Activated naive CD4-positive, alpha-beta T cell treated with anti-CD3 and anti-CD28 coated beads for 36 hours (primary cell): ENCODE measurements around the gene C3AR1. TPM values are rescaled to one million over a fixed set of nuclear protein-coding genes. Genes with fewer than 3 reads are reported as not detected.
"Not testable (repeated sequence)": the region's sequence is repeated elsewhere in the genome, so short reads cannot be mapped to it uniquely, and the experiment has no call there.

Experiments
- CTCF ChIA-PET: fragments of 350-600 bp; sonication (Branson Sonifier 250); formaldehyde crosslinking; loops from one replicate; lab custom pipeline; 2021; ENCODE audit warnings: antibody characterized with exemption; lab: Charles Lee
- DNase-seq: peaks from one replicate; pipeline ENCODE4 v3.0.0-alpha.2; 2020
- H3K27ac Mint-ChIP-seq: one replicate; pipeline ENCODE4 v1.8.0; 2021; ENCODE audit warnings: mild to moderate bottlenecking, mixed read lengths
- H3K27me3 Mint-ChIP-seq: one replicate; pipeline ENCODE4 v1.8.0; 2021; ENCODE audit warnings: low read depth, mixed read lengths
- H3K36me3 Mint-ChIP-seq: one replicate; pipeline ENCODE4 v1.8.0; 2021; ENCODE audit warnings: low read depth, mixed read lengths
- H3K4me1 Mint-ChIP-seq: one replicate; pipeline ENCODE4 v1.8.0; 2021; ENCODE audit warnings: low read depth, mixed read lengths
- H3K4me3 Mint-ChIP-seq: one replicate; pipeline ENCODE4 v1.8.0; 2021; ENCODE audit warnings: mild to moderate bottlenecking, moderate library complexity, mixed read lengths
- H3K9me3 Mint-ChIP-seq: one replicate; pipeline ENCODE4 v1.8.0; 2021; ENCODE audit warnings: mixed read lengths
- intact Hi-C: fragments of 100-400 bp; cut with micrococcal nuclease; formaldehyde crosslinking; loops from one replicate; pipeline ENCODE4 v1.15.1; 2023
- total RNA-seq, 2 experiments: library from RNA; stranded (reverse); gene quantifications; one replicate each; pipeline ENCODE4 v1.2.3, GENCODE V29; 2021

The C3AR1 gene
- total RNA-seq, 2 experiments from 2014 or later: 0.21 to 0.25 TPM

GRCh38 chr12:8036346-8036745, 29.8 kb downstream of the C3AR1 start:
- intact Hi-C loops: loop anchor here (10.0 kb wide), 1 partner anchor 148 kb away; no protein-coding TSS in a partner anchor
- Mint-ChIP-seq H3K27ac (no peak overlapping the region), H3K4me3 (no peak overlapping the region)

GRCh38 chr12:8035440-8036010, 30.6 kb downstream of the C3AR1 start:
- Mint-ChIP-seq H3K4me1 (peaks cover 59% of the 10 kb centered on the region), H3K36me3 (peaks cover 12% of the 10 kb centered on the region), H3K27ac (no peak overlapping the region), H3K9me3 (no peaks in the 10 kb centered on the region), H3K27me3 (no peaks in the 10 kb centered on the region), H3K4me3 (no peak overlapping the region)
- intact Hi-C loops: loop anchor here (10.0 kb wide), 1 partner anchor 149 kb away; no protein-coding TSS in a partner anchor
- CTCF ChIA-PET: interaction anchor here (0.7 to 4.7 kb wide), 4 partner anchors 9 to 43 kb away, joined by 3 to 42 read pairs (median 4); no protein-coding TSS in a partner anchor
- DNase-seq: no peak

More at GRCh38 chr12:8036346-8036745, 29.8 kb downstream of the C3AR1 start:
- no peaks in the 10 kb centered on the region for H3K9me3 Mint-ChIP-seq
- no peak for DNase-seq
- peaks cover 59% of the 10 kb centered on the region for H3K4me1 Mint-ChIP-seq
- peaks cover 12% of the 10 kb centered on the region for H3K36me3 Mint-ChIP-seq
- H3K27me3 Mint-ChIP-seq: no peaks in the 10 kb centered on the region
- CTCF ChIA-PET: interaction anchor here (0.7 to 4.7 kb wide), 3 partner anchors 9 to 42 kb away, joined by 3 to 42 read pairs (median 3); no protein-coding TSS in a partner anchor

GRCh38 chr12:8034802-8035201, 31.4 kb downstream of the C3AR1 start:
- intact Hi-C loops: loop anchor here (10.0 kb wide), 1 partner anchor 150 kb away; no protein-coding TSS in a partner anchor
- peak overlapping the region; percentile 23 for H3K27ac Mint-ChIP-seq
- peaks cover 61% of the 10 kb centered on the region for H3K4me1 Mint-ChIP-seq

GRCh38 chr12:8033153-8034044, 32.8 kb downstream of the C3AR1 start:
- H3K27ac Mint-ChIP-seq: peak overlapping the region; percentile 85
- no peaks in the 10 kb centered on the region for H3K9me3 Mint-ChIP-seq
- H3K4me3 Mint-ChIP-seq: peak overlapping the region; percentile 82
- H3K4me1 Mint-ChIP-seq: peaks cover 54% of the 10 kb centered on the region
- CTCF ChIA-PET: interaction anchor here (0.6 to 4.7 kb wide), 3 partner anchors 11 to 831 kb away, joined by 3 to 42 read pairs (median 7); no protein-coding TSS in a partner anchor
- H3K27me3 Mint-ChIP-seq: no peaks in the 10 kb centered on the region
- intact Hi-C loops: loop anchor here (10.0 kb wide), 1 partner anchor 151 kb away; no protein-coding TSS in a partner anchor
- DNase-seq: peak; percentile 64
- peaks cover 9% of the 10 kb centered on the region for H3K36me3 Mint-ChIP-seq

More at GRCh38 chr12:8034802-8035201, 31.4 kb downstream of the C3AR1 start:
- Mint-ChIP-seq H3K36me3 (peaks cover 11% of the 10 kb centered on the region), H3K9me3 (no peaks in the 10 kb centered on the region), H3K27me3 (no peaks in the 10 kb centered on the region), H3K4me3 (peak overlapping the region; percentile 82)
- CTCF ChIA-PET: interaction anchor here (1.4 to 4.7 kb wide), 3 partner anchors 10 to 44 kb away, joined by 5 to 42 read pairs (median 7); no protein-coding TSS in a partner anchor
- no peak for DNase-seq

- intact Hi-C loops: loop anchor here (1.0 to 10.0 kb wide), 3 partner anchors 50 to 152 kb away; partner anchors contain the start of gene NECAP1
- H3K9me3 Mint-ChIP-seq: no peaks in the 10 kb centered on the region
- peaks cover 9% of the 10 kb centered on the region for H3K36me3 Mint-ChIP-seq
- DNase-seq: peak; percentile 72
- H3K27ac Mint-ChIP-seq: peak within 1 kb of the TSS; percentile 86
- peaks cover 51% of the 10 kb centered on the region for H3K4me1 Mint-ChIP-seq
- H3K27me3 Mint-ChIP-seq: no peaks in the 10 kb centered on the region
- CTCF ChIA-PET: interaction anchor here (0.8 to 4.7 kb wide), 3 partner anchors 9 to 77 kb away, joined by 3 to 42 read pairs (median 4); no protein-coding TSS in a partner anchor
- H3K4me3 Mint-ChIP-seq: peak within 1 kb of the TSS; percentile 82
These were observed 33.7 kb downstream of the C3AR1 start, which contains the start of gene FOXJ2 for GRCh38 chr12:8032242-8033152. Gene FOXJ2, plus strand, starts transcription at chr12:8032716. Its CDS starts 7,117 bp downstream, at chr12:8039833.

- Mint-ChIP-seq H3K4me1 (peaks cover 45% of the 10 kb centered on the region), H3K9me3 (no peaks in the 10 kb centered on the region), H3K36me3 (peaks cover 10% of the 10 kb centered on the region), H3K27ac (peak overlapping the region; percentile 86), H3K4me3 (peak overlapping the region; percentile 80), H3K27me3 (no peaks in the 10 kb centered on the region)
- DNase-seq: no peak
- intact Hi-C loops: loop anchor here (1.0 to 10.0 kb wide), 3 partner anchors 50 to 153 kb away; partner anchors contain the start of gene NECAP1
- CTCF ChIA-PET: interaction anchor here (0.8 to 4.7 kb wide), 3 partner anchors 10 to 78 kb away, joined by 3 to 42 read pairs (median 4); no protein-coding TSS in a partner anchor
These were observed 34.3 kb downstream of the C3AR1 start for GRCh38 chr12:8031872-8032241.

GRCh38 chr12:8031017-8031416, 35.1 kb downstream of the C3AR1 start:
- H3K4me1 Mint-ChIP-seq: peaks cover 38% of the 10 kb centered on the region
- H3K27ac Mint-ChIP-seq, CTCF ChIA-PET, H3K9me3 Mint-ChIP-seq, DNase-seq, H3K36me3 Mint-ChIP-seq, H3K4me3 Mint-ChIP-seq, H3K27me3 Mint-ChIP-seq: not testable (repeated sequence)
- intact Hi-C loops: loop anchor here (10.0 kb wide), 1 partner anchor 154 kb away; no protein-coding TSS in a partner anchor

GRCh38 chr12:8030189-8030588, 36.0 kb downstream of the C3AR1 start:
- Mint-ChIP-seq H3K27ac (no peak overlapping the region), H3K27me3 (no peaks in the 10 kb centered on the region), H3K9me3 (no peaks in the 10 kb centered on the region), H3K4me3 (no peak overlapping the region), H3K36me3 (peaks cover 7% of the 10 kb centered on the region), H3K4me1 (peaks cover 33% of the 10 kb centered on the region)
- intact Hi-C loops: loop anchor here (10.0 kb wide), 1 partner anchor 155 kb away; no protein-coding TSS in a partner anchor
- CTCF ChIA-PET: no interaction called here
- DNase-seq: no peak

GRCh38 chr12:8028267-8028666, 37.9 kb downstream of the C3AR1 start:
- intact Hi-C loops: loop anchor here (5.0 kb wide), 1 partner anchor 1156 kb away; the partner anchor contains the start of gene SPSB2
- H3K4me1 Mint-ChIP-seq: peaks cover 15% of the 10 kb centered on the region
- no peaks in the 10 kb centered on the region for H3K9me3 Mint-ChIP-seq
- DNase-seq: no peak
- H3K36me3 Mint-ChIP-seq: peaks cover 6% of the 10 kb centered on the region
- no peaks in the 10 kb centered on the region for H3K27me3 Mint-ChIP-seq
- CTCF ChIA-PET: interaction anchor here (2.2 kb wide), 1 partner anchor 18 kb away, joined by 6 read pairs; no protein-coding TSS in a partner anchor
- H3K27ac Mint-ChIP-seq: peak overlapping the region; percentile 56
- no peak overlapping the region for H3K4me3 Mint-ChIP-seq

- no peak for DNase-seq
- Mint-ChIP-seq H3K4me3 (peak overlapping the region; percentile 94), H3K9me3 (no peaks in the 10 kb centered on the region), H3K4me1 (peaks cover 15% of the 10 kb centered on the region), H3K36me3 (peaks cover 6% of the 10 kb centered on the region), H3K27me3 (no peaks in the 10 kb centered on the region), H3K27ac (peak overlapping the region; percentile 100)
- CTCF ChIA-PET: interaction anchor here (0.6 to 2.2 kb wide), 2 partner anchors 18 to 1535 kb away, joined by 3 to 6 read pairs; partner anchors contain the start of gene MRPL51
- intact Hi-C loops: loop anchor here (1.0 to 5.0 kb wide), 4 partner anchors 50 to 1156 kb away; partner anchors contain the start of genes LPCAT3 and SPSB2
These were observed 38.3 kb downstream of the C3AR1 start for GRCh38 chr12:8027856-8028255.
